ENCODE data around the gene INPP4A. TPM values are rescaled to one million over a fixed set of nuclear protein-coding genes. Genes with fewer than 3 reads are reported as not detected.

INPP4A gene
- total and polyA plus RNA-seq, 2 of the 13 experiments (the other 11 are each of a cell fraction or from before 2014, with no cell fraction given), result 10.1 to 10.9 TPM

GRCh38 chr2:98455494-98455976 lies 10.9 kb downstream of the INPP4A start:
- CTCF ChIA-PET (ENCODE audit: low intra/inter-chr PET ratio, low total read pairs), result no interaction called here
- POLR2A ChIA-PET, result no interaction called here
- no peak for TF ChIP-seq GATAD2A (CRISPR knock-in tag; IDR thresholded peaks at IDR 0.05)
- no peak for TF ChIP-seq SYNCRIP (IDR thresholded peaks at IDR 0.05; ENCODE audit: insufficient read depth, low read depth, low read length)
- TF ChIP-seq KLF6 (CRISPR knock-in tag; IDR thresholded peaks at IDR 0.05), result no peak
- TF ChIP-seq TMF1 (CRISPR knock-in tag; IDR thresholded peaks at IDR 0.05; ENCODE audit: low read depth), result no peak
- TF ChIP-seq ADNP (CRISPR knock-in tag; IDR thresholded peaks at IDR 0.05), result no peak
- no peak for TF ChIP-seq ZNF589 (CRISPR knock-in tag; conservative IDR thresholded peaks at IDR 0.05)
- TF ChIP-seq ZSCAN29 (CRISPR knock-in tag; conservative IDR thresholded peaks at IDR 0.05), result no peak
- TF ChIP-seq ZNF652 (CRISPR knock-in tag; IDR thresholded peaks at IDR 0.05; ENCODE audit: borderline replicate concordance, low read depth), result no peak
- TF ChIP-seq KLF12 (CRISPR knock-in tag; IDR thresholded peaks at IDR 0.05; ENCODE audit: borderline replicate concordance), result no peak
- TF ChIP-seq ZNF577 (CRISPR knock-in tag; IDR thresholded peaks at IDR 0.05; ENCODE audit: borderline replicate concordance, low read depth), result no peak
- no peak for TF ChIP-seq MED1 (CRISPR knock-in tag; IDR thresholded peaks at IDR 0.05)
- no peak for FAIRE-seq
- in situ Hi-C loops (cut with HindIII; ENCODE audit: extremely low pct_ligation_motif_present, low pct_unique_long_range_greater_than_20kb), result no loop called here
- no peak for ATAC-seq
- intact Hi-C loops (cut with micrococcal nuclease; ENCODE audit: unreplicated experiment), result no loop called here
- H3K4me3 ChIP-seq (replicated peaks in 1 of 3; ENCODE audit: insufficient read depth in 1 of 3, low read depth in 2 of 3, low read length in 3 of 3), result no peak overlapping the region
- no peaks in the 10 kb centered on the region for H3K27me3 ChIP-seq (ENCODE audit: control insufficient read depth in 1 of 2, insufficient read depth in 2 of 2, low read length in 2 of 2)
- no peak overlapping the region for H2AFZ ChIP-seq (ENCODE audit: low read length)
- BruUV-seq (replicated peaks), result no TSS peak
- peaks cover 0 to 5% of the 10 kb centered on the region in 2 experiments; a peak in 4 of 5 replicates for H3K36me3 ChIP-seq (replicated peaks in 1 of 2; ENCODE audit: control insufficient read depth in 1 of 2, insufficient read depth in 2 of 2, low read length in 2 of 2)
- no peak for DNase-seq (ENCODE audit: low spot score)
- H3K27ac ChIP-seq (ENCODE audit: extremely low read length, insufficient read depth, low read length), result no peak overlapping the region
- H3K9ac ChIP-seq (ENCODE audit: insufficient read depth, low read depth, low read length), result no peak overlapping the region
- H3K9me3 ChIP-seq (ENCODE audit: low read length), result no peaks in the 10 kb centered on the region
- 95% methylated on average over 4 of the region's 4 CpGs for WGBS (ENCODE audit: low lambda C conversion rate)
- peaks cover 21% of the 10 kb centered on the region for H3K79me2 ChIP-seq (ENCODE audit: insufficient read depth, low read length)
- peaks cover 4% of the 10 kb centered on the region; the same call in 1 of the 2 replicates for H4K20me1 ChIP-seq (ENCODE audit: insufficient read depth, low read length)
- no peak overlapping the region for H3K4me2 ChIP-seq (ENCODE audit: low read depth, low read length)
- H3K4me1 ChIP-seq (ENCODE audit: insufficient read depth, low read length), result peaks cover 16% of the 10 kb centered on the region
